CD4-positive, CD25-positive, alpha-beta regulatory T cell (primary cell): ENCODE results near the gene BMI1. TPM values are rescaled to one million over a fixed set of nuclear protein-coding genes. Genes with fewer than 3 reads are reported as not detected.
"Not testable (repeated sequence)": the region's sequence is repeated elsewhere in the genome, so short reads cannot be mapped to it uniquely, and the experiment has no call there.

Source experiments
- ATAC-seq, 2 donors: fragments of 150-1000 bp; cut with Tn5 transposase; one replicate each; pipeline ENCODE4 v1.10.0; 2021; ENCODE audit warnings: low read depth in 2 of 2, moderate number of reproducible peaks in 2 of 2, moderate library complexity in 1 of 2
- DNase-seq, 3 donors: peaks; one replicate each; pipeline versions ENCODE4 v3.0.0 to v3.0.0-alpha.2; 2012 to 2022; ENCODE audit warnings: mixed read lengths in 1 of 3
- H3K27ac ChIP-seq: one replicate; pipeline ENCODE4 v1.7.0; 2013; ENCODE audit warnings: mild to moderate bottlenecking, low read length; ENCODE audit not compliant: insufficient read depth, poor library complexity, severe bottlenecking
- H3K27me3 ChIP-seq: one replicate; pipeline ENCODE4 v1.7.0; 2013; ENCODE audit warnings: low read length; ENCODE audit not compliant: control insufficient read depth, insufficient read depth
- H3K36me3 ChIP-seq: one replicate; pipeline ENCODE4 v1.7.0; 2013; ENCODE audit warnings: mild to moderate bottlenecking, low read length, moderate library complexity; ENCODE audit not compliant: control insufficient read depth, insufficient read depth
- H3K4me1 ChIP-seq: 2 replicates; pipeline ENCODE4 v1.7.0; 2013; ENCODE audit warnings: mild to moderate bottlenecking, low read length; ENCODE audit not compliant: insufficient read depth, control insufficient read depth, poor library complexity, severe bottlenecking
- H3K4me3 ChIP-seq: one replicate; pipeline ENCODE4 v1.7.0; 2013; ENCODE audit warnings: low read depth, mild to moderate bottlenecking, low read length, moderate library complexity
- H3K9me3 ChIP-seq, 2 experiments: 1 replicate in 1 of 2; 2 replicates in 1 of 2; pipeline ENCODE4 v1.7.0; 2013; ENCODE audit warnings: low read length in 2 of 2, mild to moderate bottlenecking in 1 of 2, moderate library complexity in 1 of 2; ENCODE audit not compliant: control insufficient read depth in 2 of 2
- H3K27ac Mint-ChIP-seq, 3 donors: one replicate each; pipeline ENCODE4 v1.8.0; 2020 to 2022; ENCODE audit warnings: mild to moderate bottlenecking in 3 of 3, mixed read lengths in 3 of 3, moderate library complexity in 2 of 3
- H3K27me3 Mint-ChIP-seq: one replicate; pipeline ENCODE4 v1.8.0; 2022; ENCODE audit warnings: mild to moderate bottlenecking, mixed read lengths
- H3K36me3 Mint-ChIP-seq: one replicate; pipeline ENCODE4 v1.8.0; 2020; ENCODE audit warnings: mixed read lengths
- H3K4me1 Mint-ChIP-seq, 4 donors: one replicate each; pipeline ENCODE4 v1.8.0; 2020 to 2022; ENCODE audit warnings: mixed read lengths in 4 of 4, mild to moderate bottlenecking in 1 of 4
- H3K4me3 Mint-ChIP-seq, 4 donors: one replicate each; pipeline ENCODE4 v1.8.0; 2020 to 2022; ENCODE audit warnings: mild to moderate bottlenecking in 4 of 4, mixed read lengths in 4 of 4, moderate library complexity in 3 of 4
- H3K9me3 Mint-ChIP-seq, 7 donors: one replicate each; pipeline ENCODE4 v1.8.0; 2020 to 2022; ENCODE audit warnings: mixed read lengths in 7 of 7, mild to moderate bottlenecking in 3 of 7, moderate library complexity in 2 of 7
- polyA plus RNA-seq, 4 donors: library from polyadenylated mRNA; unstranded; fragments of 300-500 nt; fragmentation: Illumina TruSeq; gene quantifications; one replicate each; pipeline ENCODE4 v1.2.3, GENCODE V29; 2021
- total RNA-seq: library from RNA; stranded (reverse); gene quantifications from one replicate; pipeline ENCODE4 v1.2.3, GENCODE V29; 2022

BMI1 gene
- total and polyA plus RNA-seq, 5 donors from 2014 or later = 27.0 to 35.3 (median 33.5) TPM

DNA sequence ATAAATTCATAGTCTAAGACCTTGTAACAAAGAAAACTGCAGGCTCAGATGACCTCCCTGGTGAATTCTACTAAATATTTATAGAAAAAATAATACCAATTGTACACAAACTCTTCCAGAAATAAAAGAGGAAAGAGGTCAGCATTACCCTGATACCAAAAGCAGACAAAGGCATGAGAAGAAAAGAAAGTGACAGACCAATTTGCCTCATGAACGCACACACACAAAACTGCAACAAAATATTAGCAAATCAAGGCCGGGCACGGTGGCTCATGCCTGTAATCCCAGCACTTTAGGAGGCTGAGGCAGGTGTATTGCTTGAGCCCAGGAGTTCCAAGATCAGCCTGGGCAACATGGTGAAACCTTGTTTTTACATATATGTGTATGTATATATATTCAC is 17.4 kb upstream of the BMI1 start:
- Histone ChIP-seq H3K27ac (no peak overlapping the region), H3K36me3 (no peaks in the 10 kb centered on the region), H3K9me3 (no peaks in the 10 kb centered on the region), H3K4me3 (no peak overlapping the region), H3K4me1 (no peaks in the 10 kb centered on the region), H3K27me3 (peaks cover 4% of the 10 kb centered on the region)
- Mint-ChIP-seq H3K9me3 (peaks cover 0 to 5% (median 0%) of the 10 kb centered on the region in 7 donors), H3K36me3 (no peaks in the 10 kb centered on the region), H3K27ac (no peak overlapping the region), H3K4me3 (no peak overlapping the region), H3K27me3 (peaks cover 13% of the 10 kb centered on the region), H3K4me1 (no peaks in the 10 kb centered on the region)
- no peak for DNase-seq
- no peak for ATAC-seq

DNA sequence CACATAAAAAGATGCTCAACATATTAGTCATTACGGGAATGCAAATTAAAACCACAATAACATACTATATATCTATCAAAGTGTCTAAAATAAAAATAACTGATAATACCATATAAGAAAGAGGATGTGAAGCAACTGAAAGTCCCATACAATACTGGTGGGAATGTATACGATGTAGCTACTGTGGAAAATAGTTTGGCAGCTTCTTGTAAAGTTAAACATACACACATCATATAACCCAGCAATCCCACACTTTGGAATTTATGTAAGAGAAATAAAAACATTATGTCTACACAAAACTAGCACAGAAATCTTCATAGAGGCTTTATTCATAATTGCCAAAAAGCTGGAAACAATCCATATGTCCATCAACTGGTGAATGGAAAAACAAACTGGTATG is 15.2 kb upstream of the BMI1 start:
- H3K27me3 Mint-ChIP-seq = peaks cover 2% of the 10 kb centered on the region
- Histone ChIP-seq H3K27me3 (peaks cover 3% of the 10 kb centered on the region), H3K36me3 (no peaks in the 10 kb centered on the region), H3K4me3 (no peak overlapping the region), H3K4me1 (no peaks in the 10 kb centered on the region), H3K9me3 (no peaks in the 10 kb centered on the region), H3K27ac (no peak overlapping the region)
- DNase-seq (no peak), ATAC-seq (no peak)
- no peaks in the 10 kb centered on the region for H3K36me3 Mint-ChIP-seq
- peaks cover 0 to 5% (median 0%) of the 10 kb centered on the region in 7 donors for H3K9me3 Mint-ChIP-seq
- H3K4me1 Mint-ChIP-seq = no peaks in the 10 kb centered on the region
- H3K27ac Mint-ChIP-seq = no peak overlapping the region
- H3K4me3 Mint-ChIP-seq = no peak overlapping the region

DNA sequence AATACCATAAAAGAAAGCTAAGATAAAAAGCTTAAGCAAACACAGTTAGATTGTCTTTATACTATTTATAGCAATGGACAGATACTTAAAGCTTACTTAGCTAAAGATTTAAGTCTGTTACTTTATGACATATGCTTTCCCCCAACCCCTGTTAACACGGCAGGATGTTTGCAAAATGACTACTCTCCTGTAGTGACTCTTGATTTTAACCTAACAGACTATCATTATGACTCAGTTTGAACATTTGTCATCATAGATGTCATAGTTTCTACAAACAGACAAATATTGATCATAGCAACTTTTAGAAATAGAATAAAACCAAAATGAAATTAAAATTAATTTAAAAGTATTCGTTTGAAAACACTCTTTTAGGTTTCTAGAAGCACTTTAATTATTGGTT is 12.5 kb upstream of the BMI1 start:
- Mint-ChIP-seq H3K27ac (no peak overlapping the region), H3K27me3 (peaks cover 7% of the 10 kb centered on the region), H3K9me3 (peaks cover 0 to 5% (median 0%) of the 10 kb centered on the region in 7 donors), H3K4me1 (no peaks in the 10 kb centered on the region), H3K36me3 (no peaks in the 10 kb centered on the region), H3K4me3 (no peak overlapping the region)
- Histone ChIP-seq H3K4me1 (no peaks in the 10 kb centered on the region), H3K27ac (no peak overlapping the region), H3K36me3 (no peaks in the 10 kb centered on the region), H3K9me3 (no peaks in the 10 kb centered on the region), H3K4me3 (no peak overlapping the region), H3K27me3 (peaks cover 3% of the 10 kb centered on the region)
- ATAC-seq = peak; percentile 55 to 58
- DNase-seq = peak; percentile 7 to 82 (median 31)

DNA sequence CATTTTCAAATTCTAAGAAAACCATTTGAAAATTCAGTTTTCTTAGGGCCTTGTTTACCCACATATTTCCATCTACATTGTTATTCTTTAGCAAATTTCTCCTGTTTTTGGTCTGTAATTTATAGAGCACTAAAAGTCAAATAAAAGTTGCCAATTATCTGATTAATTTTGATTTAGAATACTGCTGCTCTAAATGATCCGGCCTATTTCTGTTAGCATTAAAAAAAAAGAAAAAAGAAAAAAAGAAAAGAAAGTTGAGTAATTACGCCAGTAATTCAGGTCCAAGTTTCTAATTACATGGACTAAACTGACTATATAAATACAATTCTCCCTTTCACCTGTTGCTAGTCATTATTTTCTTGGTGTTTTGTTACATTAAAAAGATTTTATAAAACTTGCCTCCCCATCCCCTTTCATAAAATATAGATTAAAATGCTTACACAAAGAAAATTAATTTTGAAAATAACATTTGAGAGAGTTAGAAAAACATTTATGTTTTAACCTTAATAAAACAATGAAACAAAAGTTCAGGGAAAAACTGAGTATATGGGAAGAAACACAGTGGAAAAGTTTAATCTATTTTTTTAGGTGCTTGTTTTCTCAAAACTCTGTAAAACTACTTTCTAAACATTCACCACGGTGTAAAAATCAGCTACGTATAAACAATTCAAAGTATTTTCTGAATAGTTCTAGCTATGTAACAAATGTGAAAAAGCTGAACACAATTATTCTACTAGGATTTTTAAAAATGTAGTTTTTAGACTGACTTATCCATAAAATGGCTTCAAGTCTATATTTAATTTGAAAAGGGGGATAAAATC is 11.5 kb upstream of the BMI1 start:
- no peaks in the 10 kb centered on the region for H3K4me1 Mint-ChIP-seq
- H3K27me3 ChIP-seq = no peaks in the 10 kb centered on the region
- no peak overlapping the region for H3K4me3 Mint-ChIP-seq
- H3K27ac Mint-ChIP-seq = no peak overlapping the region
- H3K36me3 ChIP-seq = no peaks in the 10 kb centered on the region
- peaks cover 7% of the 10 kb centered on the region for H3K27me3 Mint-ChIP-seq
- H3K9me3 ChIP-seq = no peaks in the 10 kb centered on the region
- DNase-seq (no peak), ATAC-seq (no peak)
- no peaks in the 10 kb centered on the region for H3K9me3 Mint-ChIP-seq
- no peaks in the 10 kb centered on the region for H3K4me1 ChIP-seq
- H3K27ac ChIP-seq = no peak overlapping the region
- no peak overlapping the region for H3K4me3 ChIP-seq
- H3K36me3 Mint-ChIP-seq = no peaks in the 10 kb centered on the region

- H3K9me3 Mint-ChIP-seq, H3K36me3 ChIP-seq, H3K4me3 ChIP-seq, DNase-seq, ATAC-seq, H3K27ac Mint-ChIP-seq, H3K4me3 Mint-ChIP-seq, H3K27ac ChIP-seq, H3K4me1 ChIP-seq, H3K27me3 ChIP-seq, H3K4me1 Mint-ChIP-seq, H3K36me3 Mint-ChIP-seq, H3K9me3 ChIP-seq: not testable (repeated sequence)
- H3K27me3 Mint-ChIP-seq = peaks cover 10% of the 10 kb centered on the region
Observed at GRCh38 chr10:22310012-22310411, 10.9 kb upstream of the BMI1 start.

- DNase-seq (no peak), ATAC-seq (no peak)
- no peak overlapping the region for H3K27ac ChIP-seq
- H3K27ac Mint-ChIP-seq = no peak overlapping the region
- H3K9me3 ChIP-seq = no peaks in the 10 kb centered on the region
- H3K36me3 Mint-ChIP-seq = no peaks in the 10 kb centered on the region
- H3K4me3 Mint-ChIP-seq = no peak overlapping the region
- H3K4me1 Mint-ChIP-seq = peaks cover 0 to 13% (median 10%) of the 10 kb centered on the region in 4 donors
- H3K4me3 ChIP-seq = no peak overlapping the region
- H3K36me3 ChIP-seq = no peaks in the 10 kb centered on the region
- H3K4me1 ChIP-seq = peaks cover 8% of the 10 kb centered on the region
- H3K9me3 Mint-ChIP-seq = peaks cover 0 to 2% (median 0%) of the 10 kb centered on the region in 7 donors
- no peaks in the 10 kb centered on the region for H3K27me3 ChIP-seq
- H3K27me3 Mint-ChIP-seq = peaks cover 13% of the 10 kb centered on the region
Observed at GRCh38 chr10:22310928-22311327, 10.0 kb upstream of the BMI1 start.

- H3K9me3 ChIP-seq = no peaks in the 10 kb centered on the region
- H3K4me3 ChIP-seq = peak overlapping the region; percentile 92
- Mint-ChIP-seq H3K36me3 (no peaks in the 10 kb centered on the region), H3K4me1 (peaks cover 19 to 40% (median 30%) of the 10 kb centered on the region in 4 donors), H3K27ac (peak overlapping the region; percentile 45 to 96 (median 95)), H3K27me3 (peaks cover 13% of the 10 kb centered on the region), H3K4me3 (peak overlapping the region; percentile 92 to 98 (median 94)), H3K9me3 (peaks cover 0 to 3% (median 0%) of the 10 kb centered on the region in 7 donors)
- peak in 1 of 3 donors; percentile 37 for DNase-seq
- peaks cover 19% of the 10 kb centered on the region for H3K4me1 ChIP-seq
- no peak overlapping the region for H3K27ac ChIP-seq
- ATAC-seq = no peak
- H3K36me3 ChIP-seq = no peaks in the 10 kb centered on the region
- H3K27me3 ChIP-seq = peaks cover 4% of the 10 kb centered on the region
Observed at GRCh38 chr10:22314852-22315251, 6.0 kb upstream of the BMI1 start.
